HEK293 (cell line): ENCODE measurements around the gene CHRNA4.

Experiments
- CTCF ChIA-PET: fragments of 350-600 bp; formaldehyde crosslinking; extraction: SDS; loops from one replicate; lab custom pipeline; 2021; ENCODE audit warnings: antibody characterized with exemption; lab: Yijun Ruan, JAX
- POLR2A ChIA-PET: fragments of 300-600 bp; formaldehyde crosslinking; extraction: SDS; loops from one replicate; lab custom pipeline; 2020; ENCODE audit warnings: antibody characterized with exemption, inconsistent platforms; lab: Yijun Ruan, JAX
- H3K27ac ChIP-seq: fragments of 200-500 bp; sonication (Bioruptor generic); 2 replicates; pipeline ENCODE4 v1.5.1; 2014; ENCODE audit warnings: low read depth, low read length, control low read depth, inconsistent platforms; ENCODE audit errors: extremely low read depth
- H3K36me3 ChIP-seq, 2 experiments: fragments of 200-500 bp in 1 of 2; sonication (Bioruptor generic) in 1 of 2; 1 replicate in 1 of 2; 2 replicates in 1 of 2; pipeline ENCODE4 v1.5.1; 2014 to 2017; ENCODE audit warnings: inconsistent platforms in 2 of 2, low read length in 2 of 2; ENCODE audit not compliant: control insufficient read depth in 2 of 2, insufficient read depth in 1 of 2
- H3K4me1 ChIP-seq: fragments of 200-500 bp; sonication (Bioruptor generic); 2 replicates; pipeline ENCODE4 v1.5.1; 2014; ENCODE audit warnings: mild to moderate bottlenecking, low read length, inconsistent platforms; ENCODE audit not compliant: control insufficient read depth, insufficient read depth
- H3K4me3 ChIP-seq: 2 replicates; pipeline ENCODE4 v1.5.1; 2011; ENCODE audit warnings: low read depth, mild to moderate bottlenecking, control low read depth, low read length, moderate library complexity
- H3K9me3 ChIP-seq: fragments of 200-500 bp; sonication (Bioruptor generic); 2 replicates; pipeline ENCODE4 v1.5.1; 2014; ENCODE audit warnings: low read depth, low read length, inconsistent platforms; ENCODE audit not compliant: control insufficient read depth, insufficient read depth
- GLI2 ChIP-seq: fragments of 450-650 bp; formaldehyde crosslinking; IDR thresholded peaks from 2 replicates; pipeline ENCODE4; 2017; ENCODE audit warnings: missing biosample characterization, missing genetic modification characterization, low read depth, borderline replicate concordance
- KLF10 ChIP-seq: fragments of 450-650 bp; IDR thresholded peaks from 2 replicates; pipeline ENCODE4 v1.5.1; 2018; ENCODE audit warnings: missing biosample characterization, mild to moderate bottlenecking, missing genetic modification characterization
- KLF7 ChIP-seq: fragments of 450-650 bp; formaldehyde crosslinking; IDR thresholded peaks from 2 replicates; pipeline ENCODE4 v1.5.1; 2016; ENCODE audit warnings: missing biosample characterization, missing genetic modification characterization, borderline replicate concordance
- KLF8 ChIP-seq: fragments of 450-650 bp; formaldehyde crosslinking; IDR thresholded peaks from 2 replicates; pipeline ENCODE4 v1.5.1; 2016; ENCODE audit warnings: missing biosample characterization, missing genetic modification characterization
- RBAK ChIP-seq: fragments of 450-650 bp; formaldehyde crosslinking; IDR thresholded peaks from 2 replicates; pipeline ENCODE4 v1.5.1; 2016; ENCODE audit warnings: missing biosample characterization, missing genetic modification characterization
- REST ChIP-seq: fragments of 450-650 bp; formaldehyde crosslinking; IDR thresholded peaks from 2 replicates; pipeline ENCODE4 v1.5.1; 2016; ENCODE audit warnings: missing biosample characterization, missing genetic modification characterization
- SP3 ChIP-seq: fragments of 450-650 bp; formaldehyde crosslinking; IDR thresholded peaks from 2 replicates; pipeline ENCODE4 v1.5.1; 2016; ENCODE audit warnings: missing biosample characterization, missing genetic modification characterization
- ZFP3 ChIP-seq: fragments of 450-650 bp; formaldehyde crosslinking; IDR thresholded peaks from 2 replicates; pipeline ENCODE4 v1.5.1; 2016; ENCODE audit warnings: low read depth, missing biosample characterization, missing genetic modification characterization
- ZIC2 ChIP-seq: fragments of 450-650 bp; formaldehyde crosslinking; IDR thresholded peaks from 2 replicates; pipeline ENCODE4 v1.5.1; 2016; ENCODE audit warnings: missing biosample characterization, missing genetic modification characterization
- ZNF132 ChIP-seq: fragments of 450-650 bp; formaldehyde crosslinking; IDR thresholded peaks from 2 replicates; pipeline ENCODE4 v1.5.1; 2017; ENCODE audit warnings: missing biosample characterization, missing genetic modification characterization, borderline replicate concordance
- ZNF140 ChIP-seq: fragments of 450-650 bp; formaldehyde crosslinking; IDR thresholded peaks from 2 replicates; pipeline ENCODE4 v1.5.1; 2016; ENCODE audit warnings: missing biosample characterization, missing genetic modification characterization
- ZNF174 ChIP-seq: fragments of 450-650 bp; formaldehyde crosslinking; IDR thresholded peaks from 2 replicates; pipeline ENCODE4 v1.5.0; 2017; ENCODE audit warnings: missing biosample characterization, mild to moderate bottlenecking, missing genetic modification characterization
- ZNF19 ChIP-seq: fragments of 450-650 bp; formaldehyde crosslinking; IDR thresholded peaks from 2 replicates; pipeline ENCODE4; 2016; ENCODE audit warnings: missing biosample characterization, missing genetic modification characterization, low read depth
- ZNF292 ChIP-seq: fragments of 450-650 bp; formaldehyde crosslinking; IDR thresholded peaks from 2 replicates; pipeline ENCODE4 v1.5.1; 2016; ENCODE audit warnings: low read depth, missing biosample characterization, missing genetic modification characterization, borderline replicate concordance
- ZNF341 ChIP-seq: fragments of 450-650 bp; formaldehyde crosslinking; IDR thresholded peaks from 2 replicates; pipeline ENCODE4; 2016; ENCODE audit warnings: low read depth, missing biosample characterization, missing genetic modification characterization
- ZNF510 ChIP-seq: fragments of 450-650 bp; formaldehyde crosslinking; IDR thresholded peaks from 2 replicates; pipeline ENCODE4 v1.5.1; 2018; ENCODE audit warnings: mild to moderate bottlenecking, missing genetic modification characterization, missing biosample characterization; ENCODE audit not compliant: insufficient replicate concordance
- ZNF521 ChIP-seq: fragments of 450-650 bp; formaldehyde crosslinking; IDR thresholded peaks from 2 replicates; pipeline ENCODE4 v1.5.1; 2017; ENCODE audit warnings: missing biosample characterization, mild to moderate bottlenecking, missing genetic modification characterization
- ZNF624 ChIP-seq: fragments of 450-650 bp; formaldehyde crosslinking; IDR thresholded peaks from 2 replicates; pipeline ENCODE4 v1.5.1; 2017; ENCODE audit warnings: missing biosample characterization, missing genetic modification characterization
- ZNF791 ChIP-seq: fragments of 450-650 bp; formaldehyde crosslinking; IDR thresholded peaks from 2 replicates; pipeline ENCODE4 v1.5.1; 2016; ENCODE audit warnings: missing biosample characterization, missing genetic modification characterization
- ZNF830 ChIP-seq: fragments of 450-650 bp; IDR thresholded peaks from 2 replicates; pipeline ENCODE4 v1.5.0; 2018; ENCODE audit warnings: missing biosample characterization, missing genetic modification characterization, low read depth, mild to moderate bottlenecking, moderate library complexity

Gene CHRNA4

GRCh38 chr20:63347081-63347741 lies 13.9 kb downstream of the CHRNA4 start:
- Histone ChIP-seq H3K27ac (no peak overlapping the region), H3K36me3 (no peaks in the 10 kb centered on the region), H3K9me3 (no peaks in the 10 kb centered on the region), H3K4me1 (no peaks in the 10 kb centered on the region), H3K4me3 (no peak overlapping the region)
- TF ChIP-seq ZNF19: no peak
- no peak for TF ChIP-seq SP3 (tag by site-specific recombination)
- TF ChIP-seq ZNF791 (tag by site-specific recombination): no peak
- no peak for TF ChIP-seq REST (tag by site-specific recombination)
- TF ChIP-seq KLF7: no peak
- TF ChIP-seq ZNF521 (tag by site-specific recombination): no peak
- TF ChIP-seq ZNF830: no peak
- TF ChIP-seq ZNF174 (tag by site-specific recombination): no peak
- no peak for TF ChIP-seq KLF10
- no peak for TF ChIP-seq ZNF341
- TF ChIP-seq RBAK (tag by site-specific recombination): no peak
- TF ChIP-seq KLF8 (tag by site-specific recombination): no peak
- no peak for TF ChIP-seq ZNF624 (tag by site-specific recombination)
- no peak for TF ChIP-seq ZFP3
- no peak for TF ChIP-seq ZNF140
- no peak for TF ChIP-seq GLI2 (tag by site-specific recombination)
- no peak for TF ChIP-seq ZNF510 (tag by site-specific recombination)
- no peak for TF ChIP-seq ZIC2 (tag by site-specific recombination)
- no peak for TF ChIP-seq ZNF292 (tag by site-specific recombination)
- POLR2A ChIA-PET: no interaction called here
- CTCF ChIA-PET: interaction anchor here (0.7 kb wide), 1 partner anchor 120 kb away, joined by 3 read pairs; no protein-coding TSS in a partner anchor

DNA sequence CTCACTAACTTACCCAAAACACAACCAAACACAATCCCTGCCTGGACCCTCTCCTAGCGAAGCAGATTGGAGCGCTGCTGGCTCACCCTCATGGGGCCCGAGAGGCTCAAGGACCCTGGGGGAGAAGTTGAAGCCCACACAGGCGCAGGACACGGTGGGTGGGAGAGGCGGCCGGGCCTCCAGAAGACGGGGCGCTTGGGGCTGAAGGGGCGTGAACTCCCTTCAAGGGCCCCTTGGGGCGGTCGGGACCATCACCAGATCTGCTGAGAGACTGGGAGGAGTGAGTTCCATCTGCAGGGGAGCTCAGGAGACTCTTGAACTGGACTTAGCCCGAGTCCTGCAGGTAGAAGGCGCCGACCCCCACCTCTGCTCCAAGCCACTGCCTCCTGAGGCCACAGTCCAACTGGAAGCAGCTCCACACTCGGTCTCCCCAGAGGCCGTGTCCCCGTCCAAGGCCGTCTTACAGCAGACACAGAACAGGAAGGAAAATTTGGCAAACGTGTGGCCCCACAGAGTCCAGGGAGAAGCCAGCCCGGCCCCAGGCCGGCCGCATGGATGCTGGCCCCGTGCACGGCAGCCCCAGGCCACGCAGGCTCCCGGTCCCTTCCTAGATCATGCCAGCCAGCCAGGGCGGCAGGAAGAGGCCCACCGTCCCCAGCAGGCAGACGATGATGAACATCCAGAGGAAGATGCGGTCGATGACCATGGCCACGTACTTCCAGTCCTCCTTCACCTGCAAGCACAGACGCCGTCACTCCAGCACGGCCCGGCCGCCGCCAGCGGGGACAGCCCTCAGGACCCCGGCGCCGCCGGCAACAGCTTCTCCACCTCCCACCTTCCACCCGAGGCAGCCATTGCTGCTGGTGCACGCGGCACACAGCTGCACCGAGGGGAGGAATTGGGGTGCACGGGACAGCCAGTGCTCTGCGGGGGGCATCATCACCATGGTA lies 14.7 kb downstream of the CHRNA4 start:
- TF ChIP-seq ZNF132 (tag by site-specific recombination): no peak
- no peak overlapping the region for H3K27ac ChIP-seq
- no peaks in the 10 kb centered on the region for H3K9me3 ChIP-seq
- ChIA-PET POLR2A (no interaction called here), CTCF (interaction anchor here (0.7 kb wide), 2 partner anchors 25 to 120 kb away, joined by 3 to 4 read pairs; no protein-coding TSS in a partner anchor)
- no peak overlapping the region for H3K4me3 ChIP-seq
- no peaks in the 10 kb centered on the region for H3K4me1 ChIP-seq
- H3K36me3 ChIP-seq: no peaks in the 10 kb centered on the region
